B cell (primary cell): ENCODE results near the gene TEX52.

ENCODE experiments used
- CTCF ChIP-seq: fragments of 200-600 bp; IDR thresholded peaks from one replicate; pipeline ENCODE4 v1.8.0; 2022; ENCODE audit warnings: antibody characterized with exemption, mild to moderate bottlenecking
- EZH2 ChIP-seq: IDR thresholded peaks from 2 replicates; pipeline ENCODE4 v1.6.1; 2012; ENCODE audit warnings: borderline replicate concordance, low read depth, mild to moderate bottlenecking, moderate library complexity, low read length; ENCODE audit not compliant: insufficient read depth, poor library complexity, severe bottlenecking

- TF ChIP-seq CTCF (no peak), EZH2 (no peak)
Observed at GRCh38 chr12:2877047-2877952, 20.5 kb upstream of the TEX52 start, which contains the start of the genes FOXM1 and RHNO1.
